IPS-11a (cell line): Measurements from ENCODE around the gene COL6A3.
"Not testable (repeated sequence)": the region's sequence is repeated elsewhere in the genome, so short reads cannot be mapped to it uniquely, and the experiment has no call there.

ENCODE experiments used
- H3K4me3 ChIP-seq: one replicate; pipeline ENCODE4 v1.5.1; 2013; ENCODE audit warnings: low read depth, low read length, control low read depth

The COL6A3 gene

DNA sequence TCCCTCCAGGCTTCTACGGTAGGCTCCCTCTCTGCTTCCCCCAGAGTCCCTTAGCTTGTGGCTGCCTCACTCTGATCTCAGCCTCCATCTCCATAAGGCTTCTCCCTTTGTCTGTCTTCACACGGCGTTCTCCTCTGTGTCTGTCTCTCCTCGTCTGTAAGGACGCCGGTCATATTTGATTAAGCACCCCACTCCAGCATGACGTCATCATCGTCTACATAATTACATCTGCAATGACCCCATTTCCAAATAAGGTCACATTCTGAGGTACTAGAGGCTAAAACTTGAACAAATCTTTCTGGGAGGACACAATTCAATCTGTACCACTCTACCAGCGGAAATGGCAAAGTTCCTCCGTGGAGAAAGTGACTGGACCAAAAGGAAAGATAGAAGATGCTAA, 8.3 kb upstream of the COL6A3 start:
- no peak overlapping the region for H3K4me3 ChIP-seq

DNA sequence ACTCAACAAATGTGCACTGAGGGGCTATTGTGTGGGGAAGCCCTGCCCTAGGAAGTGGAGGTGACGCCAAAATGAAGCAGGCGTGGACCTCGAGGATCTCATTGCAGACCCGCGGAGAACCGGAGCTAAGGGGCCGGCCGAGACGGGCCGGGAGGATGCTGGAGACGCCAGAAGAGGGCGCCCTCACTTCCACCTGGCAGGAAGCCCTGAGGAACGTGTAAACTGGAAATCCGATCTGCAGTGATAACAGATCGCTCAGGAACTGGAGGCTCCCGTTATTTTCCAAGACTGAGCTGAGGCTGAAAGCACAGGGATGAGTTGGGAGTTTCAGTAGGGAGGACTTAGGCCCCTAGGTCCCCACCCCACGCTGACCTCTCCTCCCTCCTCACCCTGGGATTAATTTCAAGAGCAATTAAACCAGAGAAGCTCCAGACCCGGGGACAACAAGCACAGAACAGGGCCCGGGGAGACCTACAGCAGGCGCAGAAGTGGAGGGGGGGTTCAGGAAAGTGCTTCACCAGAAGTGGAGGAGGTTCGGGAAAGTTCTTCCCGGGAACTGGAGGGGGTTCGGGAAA, 7.7 kb upstream of the COL6A3 start:
- no peak overlapping the region for H3K4me3 ChIP-seq

DNA sequence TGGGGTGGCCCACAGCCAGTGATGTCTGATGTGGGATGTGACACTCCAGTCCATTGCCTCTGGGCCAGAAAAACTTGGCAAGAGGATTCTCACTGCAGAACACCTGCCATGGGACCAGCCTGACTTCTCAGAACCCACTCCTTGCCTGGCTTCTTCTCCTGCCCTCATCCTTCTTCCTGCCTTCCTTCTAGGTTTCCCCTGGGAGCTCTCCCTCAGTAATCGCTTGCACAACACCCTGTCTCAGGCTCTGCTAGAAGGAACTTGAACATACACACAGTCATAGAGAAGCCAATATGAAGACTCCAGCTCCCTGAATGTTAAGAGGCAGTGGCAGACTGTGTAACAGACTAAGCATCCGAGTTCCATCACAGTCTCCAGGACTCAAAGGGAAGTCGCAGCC, 4.3 kb upstream of the COL6A3 start:
- no peak overlapping the region for H3K4me3 ChIP-seq

DNA sequence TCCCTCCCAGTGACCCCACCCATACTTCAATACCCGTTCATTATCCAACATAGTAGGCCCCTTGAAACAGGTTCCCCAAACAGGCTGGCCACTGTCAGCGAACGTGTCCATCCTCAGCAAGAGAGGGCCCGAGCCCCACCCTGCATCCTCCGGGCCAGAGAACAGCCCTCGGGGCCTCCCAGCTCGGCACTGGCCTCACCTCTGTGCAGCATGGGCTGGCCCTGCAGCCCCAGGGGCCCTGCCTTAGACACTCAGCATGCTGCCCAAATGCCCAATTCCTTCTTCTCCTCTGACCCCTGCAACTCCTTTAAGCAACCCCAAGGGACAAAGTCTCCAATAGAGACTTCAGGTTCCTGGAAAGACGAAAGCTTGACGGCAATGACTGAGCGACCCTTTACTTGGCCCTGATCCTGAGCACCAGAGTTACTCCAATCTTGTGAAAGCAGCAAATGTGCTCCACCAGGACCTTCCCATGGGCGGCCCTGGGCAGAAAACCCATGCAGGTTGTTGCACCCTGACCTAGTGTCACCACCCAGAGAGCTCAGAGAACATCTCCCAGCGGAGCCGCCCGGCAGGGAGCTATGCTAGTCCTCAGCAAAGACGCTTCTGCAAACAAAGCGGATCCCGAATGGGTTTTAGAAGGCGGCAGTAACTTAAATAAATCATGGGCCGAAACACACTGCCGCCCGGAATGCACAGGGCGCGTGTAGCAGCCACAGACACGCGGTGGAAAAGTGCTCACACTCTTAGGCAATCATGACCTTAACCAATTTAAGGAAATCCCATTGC, 782 bp downstream of the COL6A3 start:
- no peak overlapping the region for H3K4me3 ChIP-seq

DNA sequence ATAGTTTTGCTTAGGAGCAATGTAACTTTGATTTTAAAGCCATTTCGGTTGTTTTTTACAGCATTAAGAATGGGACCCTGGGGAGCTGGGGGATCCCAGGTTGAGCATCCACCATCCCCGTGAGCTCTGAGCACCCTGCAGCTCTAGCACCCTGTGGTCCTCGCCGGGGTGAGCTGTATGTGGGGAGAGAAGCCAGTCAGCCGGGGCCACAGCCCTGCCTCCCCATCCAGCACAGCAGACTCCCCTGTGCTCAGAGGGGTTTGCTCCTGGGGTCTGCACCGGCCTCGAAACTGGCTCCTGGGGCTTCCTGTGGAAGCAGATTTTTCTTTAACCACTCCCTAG, 1.3 kb downstream of the COL6A3 start:
- H3K4me3 ChIP-seq, result no peak overlapping the region

DNA sequence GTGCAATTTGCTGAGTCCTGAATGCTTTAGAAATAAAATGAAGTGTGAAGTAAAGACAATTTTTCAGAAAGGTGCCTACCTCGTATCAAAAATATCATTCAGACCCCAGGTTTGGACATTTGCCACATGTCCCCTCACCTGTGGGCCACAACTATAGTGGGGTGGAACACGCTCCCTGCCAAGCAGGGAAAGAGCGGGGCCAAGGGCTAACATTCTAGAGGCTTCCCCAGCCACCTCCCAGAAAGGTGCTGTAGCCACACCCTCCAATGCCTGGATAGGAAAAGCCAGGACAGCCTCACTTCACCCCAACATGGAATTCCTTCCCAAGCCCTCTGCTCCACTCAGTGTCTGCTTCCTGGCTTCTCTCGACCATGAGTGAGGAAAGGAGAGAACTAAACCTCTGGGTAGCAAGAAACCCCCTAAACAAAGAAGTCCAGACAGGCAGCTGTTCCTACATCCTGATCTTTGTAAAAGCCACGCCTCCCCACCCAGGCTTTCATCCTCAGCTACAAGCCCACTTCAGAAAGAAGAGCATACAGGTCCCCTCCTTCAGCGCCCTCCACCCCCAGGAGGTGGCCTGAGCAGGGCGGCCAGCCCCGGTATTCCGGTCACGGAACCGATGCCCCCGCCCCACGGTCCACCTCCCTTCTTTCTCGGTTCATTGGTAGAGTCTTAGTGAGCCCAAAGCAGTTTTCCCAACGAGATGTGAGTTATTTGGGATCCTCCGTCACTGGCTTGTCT, 2.1 kb downstream of the COL6A3 start:
- no peak overlapping the region for H3K4me3 ChIP-seq

DNA sequence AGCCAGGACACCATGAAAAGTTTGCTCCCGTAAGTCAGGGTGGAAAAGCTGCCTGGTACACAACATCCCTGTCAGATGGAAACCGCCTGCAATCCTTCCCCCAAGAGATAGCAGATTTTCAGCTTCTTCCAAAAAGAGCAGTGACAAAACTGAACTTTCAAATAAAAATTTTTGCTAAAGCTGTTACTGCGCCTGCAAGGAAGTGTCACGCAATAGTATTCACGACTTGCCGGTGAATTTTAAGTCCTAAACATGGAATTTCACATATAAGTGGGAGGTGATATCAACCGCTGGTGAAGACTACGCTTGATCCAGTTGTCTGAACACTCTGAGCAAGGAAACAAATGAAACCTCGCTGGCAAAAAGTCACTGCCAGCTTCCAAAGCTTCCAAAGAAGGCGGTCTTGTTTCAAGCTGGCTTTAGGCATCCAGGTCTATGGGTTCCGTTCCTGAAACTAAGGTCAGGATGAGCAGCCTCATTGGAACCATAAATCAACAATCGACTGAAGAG, 2.8 kb downstream of the COL6A3 start:
- H3K4me3 ChIP-seq, result no peak overlapping the region

DNA sequence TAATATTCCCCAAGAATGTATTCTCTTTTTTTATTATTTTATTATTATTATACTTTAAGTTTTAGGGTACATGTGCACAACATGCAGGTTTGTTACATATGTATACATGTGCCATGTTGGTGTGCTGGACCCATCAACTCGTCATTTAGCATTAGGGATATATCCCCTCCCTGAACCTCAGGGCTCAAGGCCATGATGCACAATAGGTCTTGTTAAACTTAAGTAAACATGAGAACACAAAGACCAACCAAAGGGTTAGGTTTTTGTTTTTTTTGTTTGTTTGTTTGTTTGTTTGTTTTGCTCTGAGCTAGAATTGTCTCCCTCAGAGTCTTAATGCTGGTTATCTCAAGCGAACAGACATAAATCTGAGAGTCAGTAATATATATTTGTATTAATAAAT, 4.7 kb downstream of the COL6A3 start:
- not testable (repeated sequence) for H3K4me3 ChIP-seq

DNA sequence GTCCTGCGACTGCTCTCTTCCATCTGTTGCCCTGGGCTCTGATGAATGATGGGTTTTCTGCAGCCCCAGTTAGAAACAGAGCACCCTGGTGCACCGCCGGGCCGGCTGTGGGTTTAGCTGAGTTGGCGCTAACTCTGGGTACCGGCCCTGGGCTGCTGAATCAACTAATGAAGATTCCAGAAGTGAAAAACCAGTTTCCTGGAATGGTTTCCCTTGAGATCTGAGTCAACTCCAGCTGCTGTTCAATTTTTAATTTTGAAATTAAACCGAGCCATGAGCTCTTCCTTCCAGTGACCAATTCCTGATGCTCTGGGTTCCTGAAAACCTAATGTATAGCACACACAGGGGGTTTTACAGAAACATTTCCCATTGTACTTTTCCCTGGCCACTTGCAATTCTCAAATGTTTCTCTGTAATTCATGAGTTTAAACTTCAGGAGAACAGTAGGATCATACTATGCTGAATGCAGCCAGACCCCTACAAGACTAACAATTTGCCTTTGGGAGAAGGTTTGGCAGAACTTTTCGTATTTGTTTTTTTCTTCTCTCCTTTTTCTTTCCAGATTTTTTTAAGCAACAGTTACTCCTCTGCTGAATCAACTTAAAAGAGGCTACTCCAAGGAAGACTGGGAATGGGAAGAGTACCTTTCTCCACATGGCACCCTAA, 5.5 kb downstream of the COL6A3 start:
- no peak overlapping the region for H3K4me3 ChIP-seq

DNA sequence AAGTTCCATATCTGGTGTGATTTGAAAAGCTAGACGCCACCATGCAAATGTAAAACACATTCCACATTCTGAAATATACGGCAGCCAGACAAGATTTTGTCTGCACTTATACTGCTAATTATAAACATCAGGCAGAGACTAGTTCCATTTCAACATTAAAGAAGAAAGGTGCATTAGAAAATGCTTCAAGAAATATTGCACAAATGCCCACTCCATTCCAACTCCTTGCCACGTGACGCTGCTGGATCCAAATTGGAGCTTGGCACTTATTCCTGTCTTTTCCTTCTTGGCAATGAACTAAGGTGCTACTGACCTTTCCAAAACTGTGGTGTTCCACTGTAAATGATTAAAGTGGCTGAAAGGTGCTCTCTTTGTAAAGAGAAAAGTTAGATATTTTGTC, 6.3 kb downstream of the COL6A3 start:
- H3K4me3 ChIP-seq, result no peak overlapping the region

DNA sequence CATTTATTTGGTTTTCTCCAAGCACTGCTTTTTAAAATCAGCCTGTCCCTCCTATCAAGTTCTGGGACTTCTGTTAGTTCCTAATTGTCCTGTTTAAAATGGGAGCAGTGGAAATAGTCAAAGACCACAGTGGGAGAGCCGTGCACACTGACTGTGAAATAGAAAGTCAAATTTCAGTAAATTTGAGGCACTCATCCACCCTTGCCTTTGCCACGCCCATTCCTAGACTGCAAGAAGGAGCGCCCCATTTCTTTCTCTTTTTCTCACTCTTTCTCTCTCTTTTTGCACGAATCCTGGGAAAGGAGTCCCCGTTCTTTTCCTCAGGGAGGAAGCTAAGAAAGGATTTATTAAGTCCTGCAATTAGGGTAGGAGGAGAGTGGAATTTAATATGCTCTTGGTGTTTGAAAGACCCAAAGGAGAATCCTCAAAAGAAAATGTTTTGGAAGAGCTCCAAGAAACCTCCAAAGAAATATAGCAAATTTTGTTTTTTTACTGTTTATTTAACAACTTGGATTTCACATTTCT, 7.5 kb downstream of the COL6A3 start:
- no peak overlapping the region for H3K4me3 ChIP-seq

DNA sequence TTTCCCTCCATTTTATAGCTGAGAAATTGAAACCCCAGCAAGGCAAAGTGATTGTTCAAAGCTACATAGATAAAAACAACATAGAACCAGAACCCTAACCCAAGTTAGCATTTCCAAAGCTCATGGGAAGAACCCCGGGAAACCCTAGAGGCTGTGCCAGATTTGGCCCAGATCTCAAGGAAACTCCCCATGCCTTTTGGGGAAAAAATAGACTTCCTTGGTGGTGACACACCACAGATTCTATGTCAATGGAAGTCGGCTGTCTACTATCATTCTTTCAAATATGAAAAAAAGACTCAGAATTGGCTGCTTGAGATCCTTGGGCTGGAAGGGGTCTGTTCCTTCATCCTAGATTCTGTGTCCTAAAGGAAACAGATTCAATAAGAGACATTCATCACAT, 8.4 kb downstream of the COL6A3 start:
- no peak overlapping the region for H3K4me3 ChIP-seq

DNA sequence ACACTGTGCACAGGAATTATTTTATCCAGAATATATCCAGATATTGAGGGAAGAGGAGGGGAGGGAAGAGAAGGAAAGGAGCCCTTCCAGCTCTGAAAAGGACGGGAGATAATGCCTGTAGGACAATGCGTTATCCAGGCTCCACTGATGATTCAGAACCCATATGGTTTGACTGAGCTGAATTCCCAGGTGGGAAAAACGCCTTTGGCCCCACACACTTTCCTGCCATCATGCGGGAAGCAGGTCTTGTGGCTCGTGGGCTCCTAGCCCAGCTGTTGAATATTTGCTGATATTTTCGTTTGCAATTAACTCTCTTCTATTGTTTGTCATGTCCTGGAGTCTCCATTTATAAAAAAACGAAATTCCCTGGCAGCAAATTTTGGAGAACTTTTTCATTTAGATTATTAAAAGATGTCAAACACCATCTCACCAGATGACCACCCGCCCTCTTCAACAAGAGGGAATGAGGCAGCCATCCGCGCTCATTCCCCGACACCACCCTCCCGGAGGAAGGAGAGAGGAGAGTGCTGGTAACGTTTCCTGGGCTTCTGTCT, 8.9 kb downstream of the COL6A3 start:
- no peak overlapping the region for H3K4me3 ChIP-seq

DNA sequence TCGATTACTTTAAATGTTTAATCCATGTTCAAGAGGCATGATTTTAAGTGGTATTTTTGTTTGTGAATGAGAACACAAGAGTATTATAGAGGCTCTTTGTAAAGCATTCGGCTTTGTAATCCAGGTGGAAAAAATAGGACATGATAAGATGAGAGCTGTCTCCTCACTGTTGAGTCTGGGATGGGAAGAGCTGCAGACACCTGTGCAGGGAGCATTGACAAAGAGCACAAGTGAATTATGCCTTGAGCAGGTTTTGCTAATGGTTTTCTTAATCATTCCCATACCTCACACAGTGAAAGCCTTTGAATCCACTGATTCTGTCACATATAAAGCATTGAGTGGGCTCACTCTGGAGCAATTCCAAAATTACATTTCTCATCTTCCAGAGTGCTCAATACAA, 9.6 kb downstream of the COL6A3 start:
- H3K4me3 ChIP-seq, result no peak overlapping the region

DNA sequence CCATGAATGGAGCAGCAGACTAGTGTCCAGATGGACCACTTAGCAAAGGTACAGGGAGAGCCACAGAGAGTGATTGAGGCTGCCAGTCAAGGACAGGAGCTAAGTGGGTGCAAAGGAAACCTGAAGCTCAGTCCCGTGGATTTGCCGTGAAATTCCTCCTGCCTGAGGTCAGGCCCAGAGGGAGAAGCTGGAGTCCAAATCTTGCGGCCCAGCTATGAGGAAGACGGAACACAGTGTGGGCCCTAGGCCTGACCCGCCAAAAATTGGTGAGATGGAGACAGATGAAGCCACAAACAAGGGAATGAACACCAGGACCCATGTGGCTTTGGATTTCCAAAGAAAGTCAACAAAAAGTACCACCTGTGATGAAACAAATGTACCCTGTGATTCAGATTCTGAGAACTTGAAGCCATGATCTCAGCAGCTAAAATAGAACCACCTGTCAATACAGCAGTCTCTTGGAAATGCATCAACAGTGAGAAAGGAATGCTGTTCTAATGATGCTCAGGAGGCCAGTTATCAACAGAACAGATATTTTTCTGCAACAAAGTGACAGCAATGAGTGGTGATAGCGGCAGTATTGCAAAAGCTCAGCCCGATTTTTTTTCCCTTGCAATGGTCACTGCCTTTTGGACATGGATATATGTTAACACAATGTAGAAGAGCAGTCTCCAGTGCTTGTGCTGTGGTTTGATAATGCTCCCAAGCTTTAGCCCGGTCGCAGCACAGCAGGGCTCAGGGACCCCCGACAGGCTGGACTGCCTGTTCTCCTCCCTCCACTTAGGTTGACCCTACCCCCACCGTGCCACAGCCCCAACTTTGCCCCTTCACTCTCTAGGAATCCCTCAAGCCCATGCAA, 10.7 kb downstream of the COL6A3 start:
- no peak overlapping the region for H3K4me3 ChIP-seq

DNA sequence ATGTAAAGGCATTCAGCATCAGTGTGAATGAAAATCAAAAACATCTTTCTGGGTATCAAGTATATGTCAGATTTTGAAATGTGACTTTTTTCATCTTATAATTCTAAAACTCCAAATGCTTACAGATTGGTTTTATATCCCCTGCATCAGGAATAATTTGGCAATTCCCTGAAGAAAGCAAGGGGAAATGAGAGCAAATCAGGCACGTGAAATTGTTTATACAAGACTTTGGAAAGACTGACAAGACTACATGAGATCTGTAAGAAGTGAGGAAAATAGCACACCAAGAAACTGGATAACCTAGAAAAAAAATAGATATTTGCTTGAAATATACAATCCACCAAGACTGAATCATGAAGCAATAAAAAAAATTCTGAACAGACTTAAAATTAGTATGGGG, 13.8 kb downstream of the COL6A3 start:
- H3K4me3 ChIP-seq, result no peak overlapping the region

DNA sequence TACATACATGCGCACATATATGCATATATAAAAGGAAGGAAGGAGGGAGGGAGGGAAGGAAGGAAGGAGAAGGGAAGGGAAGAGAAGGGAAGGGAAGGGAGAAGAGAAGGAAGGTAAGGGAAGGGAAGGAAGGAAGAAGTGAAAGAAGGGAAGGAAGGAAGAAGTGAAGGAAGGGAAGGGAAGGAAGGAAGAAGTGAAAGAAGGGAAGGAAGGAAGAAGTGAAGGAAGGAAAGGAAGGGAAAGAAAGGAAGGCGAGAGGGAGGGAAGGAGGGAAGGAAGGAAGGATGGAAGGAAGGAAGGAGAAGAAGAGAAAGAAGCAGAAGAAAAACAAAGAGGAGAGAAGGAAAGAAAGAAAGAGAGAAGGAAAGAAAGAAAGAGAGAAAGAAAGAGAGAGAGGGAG, 16.9 kb downstream of the COL6A3 start:
- no peak overlapping the region for H3K4me3 ChIP-seq

DNA sequence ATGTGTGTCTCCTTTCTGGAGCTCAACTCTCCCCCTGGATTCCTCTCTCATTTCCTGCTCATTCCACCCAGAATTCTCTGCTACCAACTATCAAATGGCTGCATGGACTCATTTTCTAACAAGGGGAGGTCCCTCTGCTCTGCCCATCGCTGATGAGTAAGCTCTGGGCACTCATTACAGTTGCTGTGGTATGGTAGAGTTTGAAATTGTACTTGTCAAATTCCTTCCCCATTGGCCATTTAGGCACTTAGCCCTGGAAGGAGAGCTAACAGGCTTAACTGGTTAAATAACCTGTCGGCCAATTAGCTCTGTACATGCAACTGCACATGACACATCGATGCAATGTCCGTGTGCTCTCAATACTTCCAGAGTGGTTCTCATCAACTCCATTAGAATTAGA, 20.4 kb downstream of the COL6A3 start:
- no peak overlapping the region for H3K4me3 ChIP-seq

DNA sequence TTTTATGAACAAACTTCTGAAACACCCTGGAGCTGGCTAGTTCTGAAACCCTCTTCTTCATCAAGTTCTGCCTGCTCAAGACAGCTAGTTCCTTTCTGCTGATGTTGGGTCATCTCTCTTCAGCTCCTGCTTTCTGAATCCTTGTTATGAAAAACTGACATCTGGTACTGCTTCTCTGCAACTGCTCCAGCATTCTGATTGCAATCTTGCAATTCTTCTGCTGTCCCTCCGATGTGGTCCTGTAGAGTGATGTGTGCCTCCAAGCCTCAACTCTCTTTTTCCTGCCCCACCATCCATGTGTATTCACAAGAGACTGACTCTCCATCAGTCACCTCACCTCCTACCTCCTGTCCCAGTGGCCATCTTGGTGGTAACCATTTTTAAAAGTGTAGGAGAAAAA, 21.8 kb downstream of the COL6A3 start:
- H3K4me3 ChIP-seq, result no peak overlapping the region

DNA sequence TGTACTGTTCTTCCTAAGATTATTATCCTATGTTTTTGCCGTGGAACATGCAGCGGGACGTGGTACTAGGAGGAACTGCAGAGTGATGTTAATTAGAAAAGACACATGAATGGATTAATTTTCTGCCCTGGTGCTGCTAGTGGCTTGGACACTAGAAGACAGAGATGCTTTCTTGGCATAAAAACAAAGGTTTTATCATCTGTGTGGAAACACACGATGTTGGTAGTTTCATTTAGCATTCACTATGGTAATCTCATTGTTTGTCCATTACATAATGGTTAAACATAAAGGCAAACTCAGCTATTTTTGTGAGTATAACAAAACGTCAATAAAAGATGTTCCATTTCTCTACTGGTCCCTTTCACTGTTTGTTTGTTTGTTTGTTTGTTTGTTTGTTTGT, 22.8 kb downstream of the COL6A3 start:
- no peak overlapping the region for H3K4me3 ChIP-seq
